IMR-90 (cell line): ENCODE measurements around the gene SLC29A3.

ENCODE experiments used
- POLR2A ChIP-seq: IDR thresholded peaks from 2 replicates; pipeline ENCODE4 v1.6.1; 2012; ENCODE audit warnings: mild to moderate bottlenecking, low read depth, low read length
- TF ChIP-seq, protein P1 (sequence below): conservative IDR thresholded peaks from 2 replicates; pipeline ENCODE4 v1.5.1; 2012; ENCODE audit warnings: mild to moderate bottlenecking, low read depth, low read length, improper control_type of control experiment

DNA sequence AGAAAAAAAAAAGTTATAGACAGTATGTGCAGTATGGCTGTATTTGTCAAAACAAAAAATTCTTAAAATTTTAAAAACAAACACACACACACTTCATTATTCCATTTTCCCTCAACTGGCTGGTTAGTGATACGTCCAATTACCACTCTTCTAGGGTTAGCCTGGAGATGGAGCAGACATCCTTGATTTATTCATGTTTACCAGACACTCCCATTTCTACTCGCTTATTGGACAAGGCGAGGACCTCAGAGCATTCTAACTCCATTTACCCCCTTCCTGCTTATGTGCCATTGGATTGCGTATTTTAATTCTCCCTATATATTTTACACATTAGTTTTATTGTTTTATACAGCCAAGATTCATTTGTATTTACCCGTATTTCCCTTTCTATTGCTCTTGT, 69.1 kb downstream of the SLC29A3 start:
- TF ChIP-seq, protein P1, sequence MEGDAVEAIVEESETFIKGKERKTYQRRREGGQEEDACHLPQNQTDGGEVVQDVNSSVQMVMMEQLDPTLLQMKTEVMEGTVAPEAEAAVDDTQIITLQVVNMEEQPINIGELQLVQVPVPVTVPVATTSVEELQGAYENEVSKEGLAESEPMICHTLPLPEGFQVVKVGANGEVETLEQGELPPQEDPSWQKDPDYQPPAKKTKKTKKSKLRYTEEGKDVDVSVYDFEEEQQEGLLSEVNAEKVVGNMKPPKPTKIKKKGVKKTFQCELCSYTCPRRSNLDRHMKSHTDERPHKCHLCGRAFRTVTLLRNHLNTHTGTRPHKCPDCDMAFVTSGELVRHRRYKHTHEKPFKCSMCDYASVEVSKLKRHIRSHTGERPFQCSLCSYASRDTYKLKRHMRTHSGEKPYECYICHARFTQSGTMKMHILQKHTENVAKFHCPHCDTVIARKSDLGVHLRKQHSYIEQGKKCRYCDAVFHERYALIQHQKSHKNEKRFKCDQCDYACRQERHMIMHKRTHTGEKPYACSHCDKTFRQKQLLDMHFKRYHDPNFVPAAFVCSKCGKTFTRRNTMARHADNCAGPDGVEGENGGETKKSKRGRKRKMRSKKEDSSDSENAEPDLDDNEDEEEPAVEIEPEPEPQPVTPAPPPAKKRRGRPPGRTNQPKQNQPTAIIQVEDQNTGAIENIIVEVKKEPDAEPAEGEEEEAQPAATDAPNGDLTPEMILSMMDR = no peak
- no peak for TF ChIP-seq POLR2A
